Esophagus muscularis mucosa (tissue), 3 donors: ENCODE results near the gene MYO9B.

Experiments used
- CTCF ChIP-seq, 3 experiments: fragments of 200-600 bp in 2 of 3; fragments of 450-650 bp in 1 of 3; sonication (generic) in 2 of 3; IDR thresholded peaks; one replicate each; pipeline ENCODE4 v1.5.1; 2017 to 2019; ENCODE audit warnings: antibody characterized with exemption in 3 of 3, mild to moderate bottlenecking in 2 of 3, moderate library complexity in 1 of 3
- POLR2AphosphoS5 ChIP-seq, 2 donors: sonication (generic); formaldehyde crosslinking; IDR thresholded peaks; one replicate each; pipeline ENCODE4 v1.6.1; 2017; ENCODE audit warnings: antibody characterized with exemption in 2 of 2

- no peak for TF ChIP-seq CTCF (IDR thresholded peaks at IDR 0.05)
- TF ChIP-seq POLR2AphosphoS5 (IDR thresholded peaks at IDR 0.05): no peak
Measured at GRCh38 chr19:17108453-17108784, 32.8 kb downstream of the MYO9B start.
